Endothelial cell of umbilical vein (primary cell): ENCODE measurements around the gene PLXNB2. TPM values are rescaled to one million over a fixed set of nuclear protein-coding genes. Genes with fewer than 3 reads are reported as not detected.

Source experiments
- BruUV-seq: library from RNA; stranded (reverse); fragments of 400-500 nt; replicated peaks from 2 replicates; lab custom pipeline; 2021; lab: Mats Ljungman, UMichigan
- CTCF ChIA-PET: fragments of 300-600, 350-600 bp; sonication (Branson Sonifier 250); formaldehyde crosslinking; loops from one replicate; lab custom pipeline; 2021; ENCODE audit warnings: antibody characterized with exemption, inconsistent platforms; lab: Charles Lee
- POLR2A ChIA-PET: fragments of 300-600, 350-600 bp; sonication (Branson Sonifier 250); formaldehyde crosslinking; loops from one replicate; lab custom pipeline; 2021; ENCODE audit warnings: antibody characterized with exemption, inconsistent platforms; lab: Charles Lee
- DNase-seq: peaks from one replicate; pipeline ENCODE4 v3.0.0-alpha.2; 2011; ENCODE audit warnings: low read depth, low spot score
- FAIRE-seq: peaks from 2 replicates; lab custom pipeline; 2011; peaks lifted over from hg19 to GRCh38; lab: Jason Lieb, UNC
- H2AFZ ChIP-seq: 2 replicates; pipeline ENCODE4 v1.6.0; 2012; ENCODE audit warnings: low read depth, low read length, control low read depth, inconsistent platforms
- H3K27ac ChIP-seq: 2 replicates; pipeline ENCODE4 v1.5.1; 2011; ENCODE audit warnings: low read depth, mild to moderate bottlenecking, control low read depth, low read length, moderate library complexity; ENCODE audit not compliant: insufficient read depth
- H3K27me3 ChIP-seq, 2 experiments: 2 replicates each; pipeline versions ENCODE4 v1.6.0 to v1.6.1; 2011; ENCODE audit warnings: low read length in 2 of 2, mixed read lengths in 1 of 2; ENCODE audit not compliant: control insufficient read depth in 2 of 2, insufficient read depth in 2 of 2
- H3K36me3 ChIP-seq, 2 experiments: 2 replicates in 1 of 2; 3 replicates in 1 of 2; pipeline ENCODE4 v1.5.1; 2011; ENCODE audit warnings: low read length in 2 of 2, mild to moderate bottlenecking in 1 of 2, moderate library complexity in 1 of 2; ENCODE audit not compliant: control insufficient read depth in 2 of 2, insufficient read depth in 2 of 2; ENCODE audit errors: extremely low read depth in 1 of 2
- H3K4me1 ChIP-seq: 3 replicates; pipeline ENCODE4 v1.5.1; 2011; ENCODE audit warnings: mild to moderate bottlenecking, low read length; ENCODE audit not compliant: control insufficient read depth, insufficient read depth; ENCODE audit errors: extremely low read depth
- H3K4me2 ChIP-seq: 2 replicates; pipeline ENCODE4 v1.6.1; 2011; ENCODE audit warnings: low read length, control low read depth, mixed read lengths; ENCODE audit not compliant: insufficient read depth
- H3K4me3 ChIP-seq, 3 experiments: fragments of 200-600 bp in 1 of 3; sonication (generic), shearing (Covaris generic) in 1 of 3; replicated peaks in 1 of 3; 2 replicates each; pipeline ENCODE4 v1.5.1; 2011 to 2016; ENCODE audit warnings: control low read depth in 3 of 3, low read length in 3 of 3, mild to moderate bottlenecking in 2 of 3, inconsistent platforms in 1 of 3, low read depth in 1 of 3, moderate library complexity in 1 of 3; ENCODE audit not compliant: insufficient read depth in 1 of 3
- H3K79me2 ChIP-seq: 2 replicates; pipeline ENCODE4 v1.6.0; 2012; ENCODE audit warnings: low read length, inconsistent platforms; ENCODE audit not compliant: control insufficient read depth, insufficient read depth
- H3K9ac ChIP-seq: replicated peaks from 2 replicates; pipeline ENCODE3; 2011; ENCODE audit warnings: low read length, control low read depth; ENCODE audit not compliant: insufficient read depth; ENCODE audit errors: extremely low read depth
- H3K9me1 ChIP-seq: replicated peaks from 3 replicates; pipeline ENCODE4 v1.6.0; 2011; ENCODE audit warnings: mild to moderate bottlenecking, low read length; ENCODE audit not compliant: control insufficient read depth, insufficient read depth; ENCODE audit errors: extremely low read depth
- H3K9me3 ChIP-seq: replicated peaks from 2 replicates; pipeline ENCODE4 v1.5.1; 2012; ENCODE audit warnings: low read length, inconsistent platforms; ENCODE audit not compliant: control insufficient read depth, insufficient read depth
- H4K20me1 ChIP-seq: replicated peaks from 2 replicates; pipeline ENCODE3; 2011; ENCODE audit warnings: mild to moderate bottlenecking, low read length; ENCODE audit not compliant: control insufficient read depth, insufficient read depth; ENCODE audit errors: extremely low read depth
- CTCF ChIP-seq, 2 donors: IDR thresholded peaks; 1 replicate in 1 of 2; 2 replicates in 1 of 2; pipeline ENCODE4 v1.5.1; 2011; ENCODE audit warnings: low read length in 2 of 2, mild to moderate bottlenecking in 2 of 2, moderate library complexity in 2 of 2, control low read depth in 1 of 2, inconsistent platforms in 1 of 2, low read depth in 1 of 2; ENCODE audit not compliant: insufficient read depth in 1 of 2; ENCODE audit errors: extremely low read depth in 1 of 2
- EZH2 ChIP-seq: IDR thresholded peaks from 2 replicates; pipeline ENCODE4 v1.6.1; 2012; ENCODE audit warnings: borderline replicate concordance, low read depth, mild to moderate bottlenecking, moderate library complexity, low read length, inconsistent platforms; ENCODE audit not compliant: severe bottlenecking
- FOS ChIP-seq: IDR thresholded peaks from 2 replicates; pipeline ENCODE4 v1.6.1; 2011; ENCODE audit warnings: mild to moderate bottlenecking, low read length, moderate library complexity, borderline replicate concordance; ENCODE audit not compliant: insufficient read depth
- GATA2 ChIP-seq: IDR thresholded peaks from 2 replicates; pipeline ENCODE4 v1.7.0; 2011; ENCODE audit warnings: low read depth, mild to moderate bottlenecking, moderate library complexity, mixed read lengths, low read length; ENCODE audit not compliant: insufficient read length, insufficient read depth
- JUN ChIP-seq: IDR thresholded peaks from 2 replicates; pipeline ENCODE4 v1.6.1; 2011; ENCODE audit warnings: borderline replicate concordance, low read depth; ENCODE audit not compliant: insufficient read length, insufficient read depth
- MYC ChIP-seq: IDR thresholded peaks from one replicate; pipeline ENCODE4 v1.6.1; 2011; ENCODE audit warnings: mild to moderate bottlenecking, low read depth, low read length
- POLR2A ChIP-seq: IDR thresholded peaks from 2 replicates; pipeline ENCODE4 v1.6.1; 2012; ENCODE audit warnings: low read depth, mild to moderate bottlenecking, control low read depth, low read length
- POLR2AphosphoS5 ChIP-seq: IDR thresholded peaks from 2 replicates; pipeline ENCODE4 v1.6.1; 2012; ENCODE audit warnings: low read depth, mild to moderate bottlenecking, control low read depth, low read length, moderate library complexity; ENCODE audit not compliant: insufficient read depth
- dilution Hi-C: fragments of 300-500 bp; cut with MboI; formaldehyde crosslinking; loops from one replicate; pipeline ENCODE4 v1.15.0; 2019; ENCODE audit warnings: low sequenced_read_pairs; ENCODE audit not compliant: extremely low pct_ligation_motif_present
- intact Hi-C: fragments of 100-400 bp; cut with micrococcal nuclease; formaldehyde crosslinking; loops from one replicate; pipeline ENCODE4 v1.10.0; 2022
- polyA plus RNA-seq, 4 experiments: library from polyadenylated mRNA; depleted of rRNA in 3 of 4; stranded (reverse) in 3 of 4; unstranded in 1 of 4; fragments of >200 nt; gene quantifications; 2 replicates each; pipeline versions ENCODE4 v1.2.1 to v1.2.3, GENCODE V29; 2011 to 2012; ENCODE audit warnings: missing spikeins in 1 of 4
- total RNA-seq: library from RNA; stranded (reverse); gene quantifications from 2 replicates; pipeline ENCODE4 v1.2.3, GENCODE V29; 2021
- TF ChIP-seq, protein P1 (sequence below): IDR thresholded peaks from 2 replicates; pipeline ENCODE4 v1.6.1; 2011; ENCODE audit not compliant: insufficient read depth, insufficient read length

Gene PLXNB2
- total and polyA plus RNA-seq, 2 donors (not counting 3 experiments of a cell fraction or from before 2014, with no cell fraction given) = 82.3 to 139 TPM

GRCh38 chr22:50287731-50288130 lies 19.7 kb downstream of the PLXNB2 start:
- DNase-seq = no peak
- no peak for FAIRE-seq
- dilution Hi-C loops (no loop called here), intact Hi-C loops (no loop called here)
- H3K27ac ChIP-seq = no peak overlapping the region
- peaks cover 38% of the 10 kb centered on the region for H3K79me2 ChIP-seq
- no peaks in the 10 kb centered on the region for H4K20me1 ChIP-seq
- BruUV-seq = no TSS peak
- H2AFZ ChIP-seq = no peak overlapping the region
- no peak overlapping the region for H3K9ac ChIP-seq
- no peak for TF ChIP-seq EZH2
- TF ChIP-seq GATA2 = no peak
- TF ChIP-seq JUN = no peak
- TF ChIP-seq POLR2A = no peak
- TF ChIP-seq FOS = no peak
- TF ChIP-seq MYC = no peak
- TF ChIP-seq, protein P1, sequence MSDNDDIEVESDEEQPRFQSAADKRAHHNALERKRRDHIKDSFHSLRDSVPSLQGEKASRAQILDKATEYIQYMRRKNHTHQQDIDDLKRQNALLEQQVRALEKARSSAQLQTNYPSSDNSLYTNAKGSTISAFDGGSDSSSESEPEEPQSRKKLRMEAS = no peak
- no peak for TF ChIP-seq POLR2AphosphoS5
- no peak for TF ChIP-seq CTCF (IDR thresholded peaks at IDR 0.05; ENCODE audit: extremely low read depth in 1 of 2, insufficient read depth in 1 of 2, low read depth in 1 of 2, low read length in 2 of 2)
- peaks cover 3% of the 10 kb centered on the region for H3K4me1 ChIP-seq
- H3K27me3 ChIP-seq = no peaks in the 10 kb centered on the region
- no peak overlapping the region for H3K4me2 ChIP-seq
- no peak overlapping the region for H3K4me3 ChIP-seq
- H3K36me3 ChIP-seq = peaks cover 23 to 74% of the 10 kb centered on the region in 2 experiments
- POLR2A ChIA-PET = no interaction called here
- CTCF ChIA-PET = no interaction called here
- no peaks in the 10 kb centered on the region for H3K9me3 ChIP-seq
- H3K9me1 ChIP-seq = no peaks in the 10 kb centered on the region
